HCT116 (cell line): ENCODE data around the gene PTPRQ. TPM values are rescaled to one million over a fixed set of nuclear protein-coding genes. Genes with fewer than 3 reads are reported as not detected.

Experiments used
- ATAC-seq: fragments of 200-7000 bp; cut with Tn5 transposase; 2 replicates; pipeline ENCODE4 v1.9.1; 2020; ENCODE audit warnings: mild to moderate bottlenecking, moderate library complexity
- BruUV-seq: library from RNA; stranded (reverse); fragments of 400-500 nt; replicated peaks from 2 replicates; lab custom pipeline; 2021; lab: Mats Ljungman, UMichigan
- CTCF ChIA-PET: fragments of 300-600 bp; sonication (Branson Sonifier 250); formaldehyde crosslinking; loops from one replicate; lab custom pipeline; 2021; ENCODE audit warnings: antibody characterized with exemption; lab: Charles Lee
- POLR2A ChIA-PET: fragments of 300-600, 350-600 bp; sonication (Branson Sonifier 250); formaldehyde crosslinking; loops from one replicate; lab custom pipeline; 2021; ENCODE audit warnings: antibody characterized with exemption; lab: Charles Lee
- RAD21 ChIA-PET, 2 experiments: fragments of 300-600 bp; sonication (Branson Sonifier 250); formaldehyde crosslinking; loops; one replicate each; lab custom pipeline; 2023; ENCODE audit warnings: low total read pairs in 2 of 2; ENCODE audit not compliant: uncharacterized antibody in 2 of 2, unreplicated experiment in 2 of 2, low non-redundant PET in 1 of 2; lab: Charles Lee
- DNase-seq: peaks from one replicate; pipeline ENCODE4 v3.0.0-alpha.2; 2010; ENCODE audit warnings: low read depth, low spot score
- H2AFZ ChIP-seq: fragments of 200-600 bp; shearing (Covaris generic), sonication (generic); 2 replicates; pipeline ENCODE4 v1.6.1; 2017; ENCODE audit warnings: low read depth, mixed run types, mixed read lengths, antibody characterized with exemption, low read length; ENCODE audit not compliant: poor library complexity, severe bottlenecking
- H3K27ac ChIP-seq: 2 replicates; pipeline ENCODE4 v1.5.1; 2012; ENCODE audit warnings: low read depth, low read length
- H3K27me3 ChIP-seq: fragments of 200-600 bp; sonication (generic); 2 replicates; pipeline ENCODE4 v1.6.1; 2016; ENCODE audit warnings: mixed run types, low read length, mixed read lengths; ENCODE audit not compliant: insufficient read depth
- H3K36me3 ChIP-seq, 2 experiments: fragments of 200-500 bp in 1 of 2; fragments of 200-600 bp in 1 of 2; sonication (Bioruptor generic) in 1 of 2; sonication (generic) in 1 of 2; 2 replicates each; pipeline versions ENCODE4 v1.5.1 to v1.6.1; 2014 to 2016; ENCODE audit warnings: low read length in 2 of 2, inconsistent platforms in 1 of 2, mixed read lengths in 1 of 2, mixed run types in 1 of 2; ENCODE audit not compliant: insufficient read depth in 2 of 2, control insufficient read depth in 1 of 2
- H3K4me1 ChIP-seq, 2 experiments: fragments of 200-600 bp in 1 of 2; sonication (generic) in 1 of 2; 2 replicates each; pipeline versions ENCODE4 v1.5.1 to v1.6.1; 2012 to 2017; ENCODE audit warnings: low read length in 2 of 2, inconsistent platforms in 1 of 2, mild to moderate bottlenecking in 1 of 2, mixed read lengths in 1 of 2, mixed run types in 1 of 2, moderate library complexity in 1 of 2; ENCODE audit not compliant: insufficient read depth in 2 of 2, control insufficient read depth in 1 of 2
- H3K4me2 ChIP-seq: fragments of 200-600 bp; sonication (generic); 2 replicates; pipeline ENCODE4 v1.6.1; 2017; ENCODE audit warnings: mixed run types, low read length, mixed read lengths
- H3K4me3 ChIP-seq, 2 experiments: fragments of 200-600 bp in 1 of 2; sonication (generic) in 1 of 2; replicated peaks in 1 of 2; 2 replicates each; pipeline ENCODE4 v1.5.1; 2011 to 2016; ENCODE audit warnings: low read length in 2 of 2, control low read depth in 1 of 2, low read depth in 1 of 2, mild to moderate bottlenecking in 1 of 2, mixed read lengths in 1 of 2, mixed run types in 1 of 2
- H3K79me2 ChIP-seq: fragments of 200-600 bp; sonication (generic); 2 replicates; pipeline ENCODE4 v1.6.1; 2017; ENCODE audit warnings: mild to moderate bottlenecking, mixed run types, low read length, moderate library complexity, mixed read lengths; ENCODE audit not compliant: insufficient read depth
- H3K9ac ChIP-seq: fragments of 200-600 bp; sonication (generic); 2 replicates; pipeline ENCODE4 v1.6.1; 2016; ENCODE audit warnings: low read length, mixed read lengths
- H3K9me2 ChIP-seq: fragments of 200-600 bp; sonication (generic), shearing (Covaris generic); 2 replicates; pipeline ENCODE4 v1.6.1; 2017; ENCODE audit warnings: mixed run types, mild to moderate bottlenecking, moderate library complexity; ENCODE audit not compliant: insufficient read depth
- H3K9me3 ChIP-seq, 2 experiments: fragments of 200-500 bp in 1 of 2; fragments of 200-600 bp in 1 of 2; sonication (Bioruptor generic) in 1 of 2; sonication (generic) in 1 of 2; 2 replicates each; pipeline ENCODE4 v1.6.1; 2014 to 2017; ENCODE audit warnings: low read length in 2 of 2, mixed read lengths in 2 of 2, inconsistent platforms in 1 of 2, low read depth in 1 of 2, mild to moderate bottlenecking in 1 of 2, mixed run types in 1 of 2, moderate library complexity in 1 of 2; ENCODE audit not compliant: control insufficient read depth in 1 of 2, insufficient read depth in 1 of 2
- H4K20me1 ChIP-seq: fragments of 200-600 bp; sonication (generic), shearing (Covaris generic); 2 replicates; pipeline ENCODE4 v1.6.1; 2017; ENCODE audit warnings: mixed run types, mild to moderate bottlenecking, moderate library complexity; ENCODE audit not compliant: insufficient read depth
- ELF1 ChIP-seq: IDR thresholded peaks from 2 replicates; pipeline ENCODE4 v1.6.1; 2012; ENCODE audit warnings: low read depth, borderline replicate concordance
- EZH2phosphoT487 ChIP-seq: fragments of 200-600 bp; IDR thresholded peaks from 2 replicates; pipeline ENCODE4 v1.6.1; 2018; ENCODE audit warnings: antibody characterized with exemption, borderline replicate concordance
- JUND ChIP-seq: IDR thresholded peaks from 2 replicates; pipeline ENCODE4 v1.6.1; 2012
- POLR2A ChIP-seq: IDR thresholded peaks from 2 replicates; pipeline ENCODE4 v1.7.0; 2011; ENCODE audit warnings: borderline replicate concordance; ENCODE audit not compliant: insufficient read depth, insufficient read length; ENCODE audit errors: extremely low read depth
- POLR2AphosphoS5 ChIP-seq: IDR thresholded peaks from 2 replicates; pipeline ENCODE4 v1.6.1; 2011; ENCODE audit warnings: mild to moderate bottlenecking, low read depth, low read length, moderate library complexity
- REST ChIP-seq: IDR thresholded peaks from 2 replicates; pipeline ENCODE4 v1.6.1; 2012; ENCODE audit warnings: low read depth
- SIN3A ChIP-seq: IDR thresholded peaks from 2 replicates; pipeline ENCODE4 v1.6.1; 2012; ENCODE audit warnings: low read depth
- SP1 ChIP-seq: IDR thresholded peaks from 2 replicates; pipeline ENCODE4 v1.6.1; 2012; ENCODE audit warnings: low read depth
- SRF ChIP-seq: IDR thresholded peaks from 2 replicates; pipeline ENCODE4 v1.6.1; 2012; ENCODE audit warnings: low read depth
- TCF7L2 ChIP-seq: IDR thresholded peaks from 2 replicates; pipeline ENCODE4 v1.7.0; 2011; ENCODE audit warnings: borderline replicate concordance, inconsistent platforms; ENCODE audit not compliant: insufficient read depth, insufficient read length; ENCODE audit errors: extremely low read depth
- YY1 ChIP-seq: IDR thresholded peaks from 2 replicates; pipeline ENCODE4 v1.6.1; 2011; ENCODE audit warnings: low read length, low read depth, moderate library complexity, mild to moderate bottlenecking; ENCODE audit not compliant: insufficient replicate concordance; ENCODE audit errors: extremely low read depth
- ZBTB33 ChIP-seq: IDR thresholded peaks from 2 replicates; pipeline ENCODE4 v1.6.1; 2011; ENCODE audit warnings: mild to moderate bottlenecking, low read length, moderate library complexity; ENCODE audit not compliant: insufficient replicate concordance; ENCODE audit errors: extremely low read depth
- ZFX ChIP-seq: fragments of 450-650 bp; IDR thresholded peaks from 2 replicates; pipeline ENCODE4 v1.6.1; 2017
- ZNF274 ChIP-seq: fragments of 200-500 bp; sonication (Bioruptor generic); IDR thresholded peaks from 2 replicates; pipeline ENCODE4 v1.6.1; 2014; ENCODE audit warnings: mild to moderate bottlenecking, low read depth, low read length, inconsistent platforms
- intact Hi-C: fragments of 100-400 bp; cut with micrococcal nuclease; formaldehyde crosslinking; loops from 2 replicates; pipeline ENCODE4 v1.10.0; 2022
- total RNA-seq: library from RNA; stranded (reverse); gene quantifications from one replicate; pipeline ENCODE4 v1.2.1, GENCODE V29; 2021; ENCODE audit not compliant: unreplicated experiment
- TF ChIP-seq, protein P1 (sequence below): IDR thresholded peaks from 2 replicates; pipeline ENCODE4 v1.6.1; 2012
- TF ChIP-seq, protein P2 (sequence below), 3 experiments: fragments of 200-600 bp in 1 of 3; sonication (generic) in 1 of 3; IDR thresholded peaks in 2 of 3; conservative IDR thresholded peaks in 1 of 3; 2 replicates each; pipeline ENCODE4 v1.5.1; 2012 to 2017; ENCODE audit warnings: low read depth in 2 of 3, low read length in 2 of 3, antibody characterized with exemption in 1 of 3, borderline replicate concordance in 1 of 3, control low read depth in 1 of 3, mild to moderate bottlenecking in 1 of 3, mixed read lengths in 1 of 3, mixed run types in 1 of 3, moderate library complexity in 1 of 3; ENCODE audit not compliant: insufficient read depth in 1 of 3

PTPRQ gene
- total RNA-seq, 1 experiment from 2014 or later: not detected

DNA sequence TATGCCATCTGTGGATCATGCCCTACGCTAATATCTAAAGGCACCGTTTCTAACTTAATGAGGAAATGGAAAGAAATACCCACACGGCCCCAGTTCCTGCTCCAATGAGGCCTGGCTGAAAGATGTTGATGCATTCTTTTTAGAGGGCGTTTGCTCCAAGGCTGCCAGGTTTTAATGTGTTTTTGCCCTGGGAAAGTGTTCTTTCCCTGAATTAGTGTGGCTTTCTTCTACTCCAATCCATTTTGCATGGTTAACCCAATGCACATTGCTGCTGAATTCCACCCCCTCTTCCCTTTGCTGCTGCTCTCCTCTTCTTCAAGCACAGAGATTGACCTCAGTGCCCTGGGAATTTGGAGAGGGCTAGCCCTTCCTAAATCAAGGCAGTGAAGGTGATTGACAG lies 273.8 kb downstream of the PTPRQ start:
- TF ChIP-seq, protein P1, sequence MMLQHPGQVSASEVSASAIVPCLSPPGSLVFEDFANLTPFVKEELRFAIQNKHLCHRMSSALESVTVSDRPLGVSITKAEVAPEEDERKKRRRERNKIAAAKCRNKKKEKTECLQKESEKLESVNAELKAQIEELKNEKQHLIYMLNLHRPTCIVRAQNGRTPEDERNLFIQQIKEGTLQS: no peak
- TF ChIP-seq ZBTB33: no peak
- TF ChIP-seq ZNF274: no peak
- no peak for TF ChIP-seq JUND
- TF ChIP-seq TCF7L2: no peak
- no peak for TF ChIP-seq POLR2AphosphoS5
- no peak for TF ChIP-seq REST
- no peak for TF ChIP-seq SIN3A
- TF ChIP-seq EZH2phosphoT487: no peak
- TF ChIP-seq ZFX: no peak
- TF ChIP-seq, protein P2, sequence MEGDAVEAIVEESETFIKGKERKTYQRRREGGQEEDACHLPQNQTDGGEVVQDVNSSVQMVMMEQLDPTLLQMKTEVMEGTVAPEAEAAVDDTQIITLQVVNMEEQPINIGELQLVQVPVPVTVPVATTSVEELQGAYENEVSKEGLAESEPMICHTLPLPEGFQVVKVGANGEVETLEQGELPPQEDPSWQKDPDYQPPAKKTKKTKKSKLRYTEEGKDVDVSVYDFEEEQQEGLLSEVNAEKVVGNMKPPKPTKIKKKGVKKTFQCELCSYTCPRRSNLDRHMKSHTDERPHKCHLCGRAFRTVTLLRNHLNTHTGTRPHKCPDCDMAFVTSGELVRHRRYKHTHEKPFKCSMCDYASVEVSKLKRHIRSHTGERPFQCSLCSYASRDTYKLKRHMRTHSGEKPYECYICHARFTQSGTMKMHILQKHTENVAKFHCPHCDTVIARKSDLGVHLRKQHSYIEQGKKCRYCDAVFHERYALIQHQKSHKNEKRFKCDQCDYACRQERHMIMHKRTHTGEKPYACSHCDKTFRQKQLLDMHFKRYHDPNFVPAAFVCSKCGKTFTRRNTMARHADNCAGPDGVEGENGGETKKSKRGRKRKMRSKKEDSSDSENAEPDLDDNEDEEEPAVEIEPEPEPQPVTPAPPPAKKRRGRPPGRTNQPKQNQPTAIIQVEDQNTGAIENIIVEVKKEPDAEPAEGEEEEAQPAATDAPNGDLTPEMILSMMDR (IDR thresholded peaks at IDR 0.05 in 2 of 3, conservative IDR thresholded peaks at IDR 0.05 in 1 of 3; ENCODE audit: borderline replicate concordance in 1 of 3, insufficient read depth in 1 of 3, low read depth in 2 of 3, low read length in 2 of 3): no peak
- TF ChIP-seq SRF: no peak
- no peak for TF ChIP-seq POLR2A
- TF ChIP-seq ELF1: no peak
- TF ChIP-seq YY1: no peak
- TF ChIP-seq SP1: no peak
- POLR2A ChIA-PET: no interaction called here
- no peaks in the 10 kb centered on the region for H3K9me3 ChIP-seq
- H3K9me2 ChIP-seq: no peaks in the 10 kb centered on the region
- no TSS peak for BruUV-seq
- H3K9ac ChIP-seq: no peak overlapping the region
- no peak overlapping the region for H3K4me3 ChIP-seq
- no peaks in the 10 kb centered on the region for H3K36me3 ChIP-seq
- no peak for ATAC-seq
- DNase-seq: no peak
- intact Hi-C loops: no loop called here
- RAD21 ChIA-PET: no interaction called here
- H2AFZ ChIP-seq: no peak overlapping the region
- no peaks in the 10 kb centered on the region for H3K79me2 ChIP-seq
- H3K4me1 ChIP-seq: no peaks in the 10 kb centered on the region
- CTCF ChIA-PET: no interaction called here
- no peak overlapping the region for H3K4me2 ChIP-seq
- H4K20me1 ChIP-seq: no peaks in the 10 kb centered on the region
- H3K27me3 ChIP-seq: peaks cover 39% of the 10 kb centered on the region
- no peak overlapping the region for H3K27ac ChIP-seq
